HEK293 (cell line): ENCODE data around the gene FLOT2.

ENCODE experiments used
- EGR2 ChIP-seq: fragments of 450-650 bp; formaldehyde crosslinking; IDR thresholded peaks from 2 replicates; pipeline ENCODE4 v1.5.1; 2016; ENCODE audit warnings: low read depth, missing biosample characterization, missing genetic modification characterization
- KLF9 ChIP-seq: fragments of 450-650 bp; formaldehyde crosslinking; IDR thresholded peaks from 2 replicates; pipeline ENCODE4 v1.5.1; 2016; ENCODE audit warnings: missing biosample characterization, missing genetic modification characterization, low read depth
- PRDM1 ChIP-seq: fragments of 450-650 bp; formaldehyde crosslinking; IDR thresholded peaks from 2 replicates; pipeline ENCODE4; 2016; ENCODE audit warnings: missing biosample characterization, missing genetic modification characterization
- ZNF140 ChIP-seq: fragments of 450-650 bp; formaldehyde crosslinking; IDR thresholded peaks from 2 replicates; pipeline ENCODE4 v1.5.1; 2016; ENCODE audit warnings: missing biosample characterization, missing genetic modification characterization
- ZNF214 ChIP-seq: fragments of 450-650 bp; formaldehyde crosslinking; IDR thresholded peaks from 2 replicates; pipeline ENCODE4 v1.5.1; 2017; ENCODE audit warnings: missing biosample characterization, mild to moderate bottlenecking, missing genetic modification characterization, borderline replicate concordance
- ZNF23 ChIP-seq: fragments of 450-650 bp; formaldehyde crosslinking; IDR thresholded peaks from 2 replicates; pipeline ENCODE4 v1.5.1; 2016; ENCODE audit warnings: missing biosample characterization, missing genetic modification characterization, borderline replicate concordance
- ZNF266 ChIP-seq: fragments of 450-650 bp; formaldehyde crosslinking; IDR thresholded peaks from 2 replicates; pipeline ENCODE4 v1.5.1; 2016; ENCODE audit warnings: missing biosample characterization, missing genetic modification characterization, low read depth
- ZNF280D ChIP-seq: fragments of 450-650 bp; formaldehyde crosslinking; IDR thresholded peaks from 2 replicates; pipeline ENCODE4 v1.5.1; 2016; ENCODE audit warnings: missing biosample characterization, missing genetic modification characterization
- ZNF394 ChIP-seq: fragments of 450-650 bp; formaldehyde crosslinking; IDR thresholded peaks from 2 replicates; pipeline ENCODE4 v1.5.1; 2016; ENCODE audit warnings: missing biosample characterization, missing genetic modification characterization, mild to moderate bottlenecking, moderate library complexity, borderline replicate concordance
- ZNF404 ChIP-seq: fragments of 450-650 bp; formaldehyde crosslinking; IDR thresholded peaks from 2 replicates; pipeline ENCODE4 v1.5.1; 2017; ENCODE audit warnings: missing biosample characterization, missing genetic modification characterization
- ZNF488 ChIP-seq: fragments of 450-650 bp; formaldehyde crosslinking; IDR thresholded peaks from 2 replicates; pipeline ENCODE4 v1.5.1; 2016; ENCODE audit warnings: missing biosample characterization, missing genetic modification characterization
- ZNF785 ChIP-seq: fragments of 450-650 bp; formaldehyde crosslinking; IDR thresholded peaks from 2 replicates; pipeline ENCODE4 v1.5.1; 2016; ENCODE audit warnings: missing biosample characterization, missing genetic modification characterization
- ZSCAN16 ChIP-seq: fragments of 450-650 bp; formaldehyde crosslinking; IDR thresholded peaks from 2 replicates; pipeline ENCODE4 v1.5.1; 2016; ENCODE audit warnings: missing biosample characterization, missing genetic modification characterization
- TF ChIP-seq, protein P1 (sequence below): fragments of 450-650 bp; formaldehyde crosslinking; conservative IDR thresholded peaks from 2 replicates; pipeline ENCODE4 v1.5.1; 2016; ENCODE audit warnings: low read depth, missing biosample characterization, missing genetic modification characterization
- TF ChIP-seq, protein P2 (sequence below): fragments of 450-650 bp; formaldehyde crosslinking; IDR thresholded peaks from 2 replicates; pipeline ENCODE4 v1.5.1; 2016; ENCODE audit warnings: missing biosample characterization, missing genetic modification characterization
- TF ChIP-seq, protein P3 (sequence below): sonication (generic); formaldehyde crosslinking; IDR thresholded peaks from 2 replicates; pipeline ENCODE4 v1.8.1; 2022; ENCODE audit warnings: mild to moderate bottlenecking, moderate library complexity, missing genetic modification reagents

Gene FLOT2

DNA sequence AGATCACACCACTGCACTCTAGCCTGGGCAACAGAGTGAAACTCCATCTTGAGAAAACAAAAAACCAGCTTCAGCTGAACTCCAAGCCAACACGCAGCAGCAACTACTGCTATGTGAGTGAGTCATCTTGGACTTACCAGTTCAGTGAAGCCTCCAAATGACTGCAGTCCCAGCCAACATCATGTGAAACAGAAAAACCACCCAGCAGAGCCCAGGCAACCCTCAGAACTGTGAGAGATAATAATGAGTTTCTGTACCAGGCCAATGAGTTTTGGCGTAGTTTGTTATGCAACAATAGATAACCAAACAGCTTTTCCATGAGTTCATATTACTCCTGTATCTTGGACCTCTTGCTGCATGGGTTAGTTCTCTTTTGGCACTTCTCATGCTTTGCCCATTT, 30.5 kb upstream of the FLOT2 start (continued):
- TF ChIP-seq, protein P1, sequence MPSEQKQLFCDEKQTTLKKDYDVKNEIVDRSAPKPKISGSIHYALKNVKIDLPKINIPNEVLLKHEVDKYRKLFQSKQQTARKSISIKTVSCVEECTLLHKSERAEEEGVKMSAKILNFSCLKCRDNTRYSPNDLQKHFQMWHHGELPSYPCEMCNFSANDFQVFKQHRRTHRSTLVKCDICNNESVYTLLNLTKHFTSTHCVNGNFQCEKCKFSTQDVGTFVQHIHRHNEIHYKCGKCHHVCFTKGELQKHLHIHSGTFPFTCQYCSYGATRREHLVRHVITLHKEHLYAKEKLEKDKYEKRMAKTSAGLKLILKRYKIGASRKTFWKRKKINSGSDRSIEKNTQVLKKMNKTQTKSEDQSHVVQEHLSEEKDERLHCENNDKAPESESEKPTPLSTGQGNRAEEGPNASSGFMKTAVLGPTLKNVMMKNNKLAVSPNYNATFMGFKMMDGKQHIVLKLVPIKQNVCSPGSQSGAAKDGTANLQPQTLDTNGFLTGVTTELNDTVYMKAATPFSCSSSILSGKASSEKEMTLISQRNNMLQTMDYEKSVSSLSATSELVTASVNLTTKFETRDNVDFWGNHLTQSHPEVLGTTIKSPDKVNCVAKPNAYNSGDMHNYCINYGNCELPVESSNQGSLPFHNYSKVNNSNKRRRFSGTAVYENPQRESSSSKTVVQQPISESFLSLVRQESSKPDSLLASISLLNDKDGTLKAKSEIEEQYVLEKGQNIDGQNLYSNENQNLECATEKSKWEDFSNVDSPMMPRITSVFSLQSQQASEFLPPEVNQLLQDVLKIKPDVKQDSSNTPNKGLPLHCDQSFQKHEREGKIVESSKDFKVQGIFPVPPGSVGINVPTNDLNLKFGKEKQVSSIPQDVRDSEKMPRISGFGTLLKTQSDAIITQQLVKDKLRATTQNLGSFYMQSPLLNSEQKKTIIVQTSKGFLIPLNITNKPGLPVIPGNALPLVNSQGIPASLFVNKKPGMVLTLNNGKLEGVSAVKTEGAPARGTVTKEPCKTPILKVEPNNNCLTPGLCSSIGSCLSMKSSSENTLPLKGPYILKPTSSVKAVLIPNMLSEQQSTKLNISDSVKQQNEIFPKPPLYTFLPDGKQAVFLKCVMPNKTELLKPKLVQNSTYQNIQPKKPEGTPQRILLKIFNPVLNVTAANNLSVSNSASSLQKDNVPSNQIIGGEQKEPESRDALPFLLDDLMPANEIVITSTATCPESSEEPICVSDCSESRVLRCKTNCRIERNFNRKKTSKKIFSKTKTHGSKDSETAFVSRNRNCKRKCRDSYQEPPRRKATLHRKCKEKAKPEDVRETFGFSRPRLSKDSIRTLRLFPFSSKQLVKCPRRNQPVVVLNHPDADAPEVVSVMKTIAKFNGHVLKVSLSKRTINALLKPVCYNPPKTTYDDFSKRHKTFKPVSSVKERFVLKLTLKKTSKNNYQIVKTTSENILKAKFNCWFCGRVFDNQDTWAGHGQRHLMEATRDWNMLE (tag by site-specific recombination) = no peak
- TF ChIP-seq, protein P2, sequence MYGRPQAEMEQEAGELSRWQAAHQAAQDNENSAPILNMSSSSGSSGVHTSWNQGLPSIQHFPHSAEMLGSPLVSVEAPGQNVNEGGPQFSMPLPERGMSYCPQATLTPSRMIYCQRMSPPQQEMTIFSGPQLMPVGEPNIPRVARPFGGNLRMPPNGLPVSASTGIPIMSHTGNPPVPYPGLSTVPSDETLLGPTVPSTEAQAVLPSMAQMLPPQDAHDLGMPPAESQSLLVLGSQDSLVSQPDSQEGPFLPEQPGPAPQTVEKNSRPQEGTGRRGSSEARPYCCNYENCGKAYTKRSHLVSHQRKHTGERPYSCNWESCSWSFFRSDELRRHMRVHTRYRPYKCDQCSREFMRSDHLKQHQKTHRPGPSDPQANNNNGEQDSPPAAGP (tag by site-specific recombination) = no peak
- TF ChIP-seq ZNF214 (tag by site-specific recombination) (no peak), ZNF785 (tag by site-specific recombination) (no peak), ZNF394 (tag by site-specific recombination) (no peak), ZNF280D (tag by site-specific recombination) (0 out of 2 replicates have a peak, but pooled peaks have one; percentile 9), ZSCAN16 (tag by site-specific recombination) (no peak), ZNF404 (tag by site-specific recombination) (no peak), KLF9 (tag by site-specific recombination) (no peak), ZNF488 (no peak), ZNF23 (no peak), EGR2 (tag by site-specific recombination) (no peak), ZNF266 (tag by site-specific recombination) (no peak), ZNF140 (tag by site-specific recombination) (no peak), PRDM1 (tag by site-specific recombination) (no peak)
- TF ChIP-seq, protein P3, sequence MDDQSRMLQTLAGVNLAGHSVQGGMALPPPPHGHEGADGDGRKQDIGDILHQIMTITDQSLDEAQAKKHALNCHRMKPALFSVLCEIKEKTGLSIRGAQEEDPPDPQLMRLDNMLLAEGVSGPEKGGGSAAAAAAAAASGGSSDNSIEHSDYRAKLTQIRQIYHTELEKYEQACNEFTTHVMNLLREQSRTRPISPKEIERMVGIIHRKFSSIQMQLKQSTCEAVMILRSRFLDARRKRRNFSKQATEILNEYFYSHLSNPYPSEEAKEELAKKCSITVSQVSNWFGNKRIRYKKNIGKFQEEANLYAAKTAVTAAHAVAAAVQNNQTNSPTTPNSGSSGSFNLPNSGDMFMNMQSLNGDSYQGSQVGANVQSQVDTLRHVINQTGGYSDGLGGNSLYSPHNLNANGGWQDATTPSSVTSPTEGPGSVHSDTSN (CRISPR knock-in tag) = no peak
